HL-60/S4 treated with retinoic acid at 250 ng/mL for 4 days and 3 days (cell line): ENCODE results near the gene OR1M1.
"Not testable (repeated sequence)": the region's sequence is repeated elsewhere in the genome, so short reads cannot be mapped to it uniquely, and the experiment has no call there.

Source experiments
- in situ Hi-C: fragments of 300-500 bp; cut with MboI; formaldehyde crosslinking; loops from 2 replicates; pipeline ENCODE4 v1.7.0; 2022; ENCODE audit warnings: low sequenced_read_pairs

OR1M1 gene, protein sequence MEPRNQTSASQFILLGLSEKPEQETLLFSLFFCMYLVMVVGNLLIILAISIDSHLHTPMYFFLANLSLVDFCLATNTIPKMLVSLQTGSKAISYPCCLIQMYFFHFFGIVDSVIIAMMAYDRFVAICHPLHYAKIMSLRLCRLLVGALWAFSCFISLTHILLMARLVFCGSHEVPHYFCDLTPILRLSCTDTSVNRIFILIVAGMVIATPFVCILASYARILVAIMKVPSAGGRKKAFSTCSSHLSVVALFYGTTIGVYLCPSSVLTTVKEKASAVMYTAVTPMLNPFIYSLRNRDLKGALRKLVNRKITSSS

DNA sequence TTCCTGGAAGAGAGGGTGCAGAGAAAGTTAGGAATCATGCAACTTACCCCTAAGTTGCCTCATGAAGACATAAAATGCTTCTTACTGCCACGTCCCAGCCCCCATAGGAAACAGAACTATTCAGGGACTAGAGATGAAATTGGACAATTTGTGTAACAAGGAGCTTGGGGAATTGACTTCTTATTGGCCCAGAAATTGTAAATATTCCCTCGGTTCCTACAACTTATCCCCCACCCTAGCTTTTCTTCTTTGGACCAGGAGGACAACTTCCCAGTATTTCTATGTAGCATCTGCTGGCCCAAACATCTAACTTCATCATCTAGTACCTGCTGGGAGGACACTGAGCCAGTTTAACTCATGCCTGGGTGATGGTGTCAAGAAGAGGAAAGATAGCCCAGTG, at the start of gene OR1M1:
Gene OR1M1, plus strand, starts transcription at position 301 of the 400 bp plus-strand sequence. CDS start 6,184 bp downstream, outside the sequence.
- in situ Hi-C loops, result loop anchor here (25.0 kb wide), 1 partner anchor 499 kb away; the partner anchor contains the start of gene MYO1F

DNA sequence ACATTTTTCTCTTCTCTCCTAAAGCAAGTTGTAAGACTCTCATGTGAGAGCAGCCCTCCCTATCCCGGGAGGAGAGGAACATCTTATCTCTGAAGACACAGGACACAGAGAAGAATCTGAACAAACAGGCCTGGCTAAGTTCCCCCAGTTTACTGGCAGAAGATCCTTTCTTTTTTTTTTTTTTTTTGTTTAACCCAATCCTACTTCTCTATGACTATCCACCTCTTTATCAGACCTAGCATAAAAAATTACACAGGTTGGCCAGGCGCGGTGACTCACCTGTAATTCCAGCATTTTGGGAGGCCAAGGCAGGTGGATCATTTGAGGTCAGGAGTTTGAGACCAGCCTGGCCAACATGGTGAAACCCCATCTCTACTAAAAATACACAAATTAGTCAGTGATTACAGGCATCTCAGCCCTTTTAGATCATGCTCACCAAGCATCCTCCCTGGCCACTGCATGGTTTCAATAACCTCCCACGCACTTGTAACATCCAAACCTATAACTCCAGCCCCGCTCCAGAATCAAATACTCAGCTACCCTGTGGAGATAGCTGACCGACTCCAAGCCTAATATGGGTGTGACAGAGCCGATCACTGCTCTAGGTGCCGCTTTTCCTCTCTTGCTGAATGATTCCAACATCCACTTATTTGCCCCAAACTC, 49.3 kb upstream of the OR1M1 start:
- in situ Hi-C loops, result no loop called here

DNA sequence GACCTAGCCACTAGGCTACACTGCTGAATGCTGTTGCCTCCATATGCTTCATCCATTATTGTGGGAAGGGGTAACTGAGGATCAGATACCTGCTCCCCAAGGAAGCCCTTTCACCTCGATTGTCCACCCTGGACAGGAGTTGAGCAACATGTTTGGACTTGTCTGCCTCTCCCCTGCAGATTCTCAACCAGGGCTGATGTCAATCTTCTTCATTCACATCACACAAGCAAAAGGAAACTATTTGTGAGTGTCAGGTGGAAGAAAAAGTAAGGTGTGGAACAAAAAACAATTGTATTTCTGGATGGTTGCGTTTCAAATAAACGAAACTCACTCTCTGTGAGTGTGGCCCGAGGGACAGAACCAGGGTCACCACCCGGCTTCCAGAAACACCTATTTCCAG, 47.1 kb upstream of the OR1M1 start:
- in situ Hi-C loops, result no loop called here

DNA sequence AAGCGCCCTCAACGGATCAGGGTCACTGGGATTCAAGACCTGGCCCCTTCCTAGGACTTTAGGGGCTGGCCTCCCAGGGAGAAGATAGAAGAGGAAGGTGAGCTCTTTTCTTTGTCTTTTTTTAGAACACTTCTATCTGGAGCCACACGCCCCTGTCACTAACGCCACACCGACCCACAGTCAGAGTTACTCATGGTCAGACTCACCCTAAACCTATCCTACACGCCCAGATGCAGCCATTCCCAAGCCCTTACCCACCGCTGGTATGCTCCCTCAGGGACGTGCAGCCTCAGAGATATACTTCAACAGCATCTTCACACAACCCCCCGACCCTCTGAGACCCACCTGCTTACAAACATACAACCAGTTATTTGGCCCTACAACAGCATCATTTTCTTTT, 46.7 kb upstream of the OR1M1 start:
- in situ Hi-C loops, result no loop called here

DNA sequence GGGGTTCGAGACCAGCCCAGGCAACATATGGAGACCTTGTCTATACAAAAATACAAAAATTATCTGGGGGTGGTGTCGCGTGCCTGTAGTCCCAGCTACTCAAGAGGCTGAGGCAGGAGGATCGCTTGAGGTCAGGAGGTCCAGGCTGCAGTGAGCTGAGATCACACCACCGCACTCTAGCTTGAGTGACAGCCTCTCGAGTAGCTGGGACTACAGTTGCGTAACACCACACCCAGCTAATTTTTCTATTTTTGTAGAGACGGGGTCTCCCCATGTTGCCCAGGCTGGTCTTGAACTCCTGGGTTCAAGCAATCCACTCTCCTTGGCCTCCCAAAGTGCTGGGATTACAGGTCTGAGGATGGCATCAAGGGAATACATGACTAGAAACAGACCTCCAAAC, 45.8 kb upstream of the OR1M1 start:
- in situ Hi-C loops, result no loop called here

DNA sequence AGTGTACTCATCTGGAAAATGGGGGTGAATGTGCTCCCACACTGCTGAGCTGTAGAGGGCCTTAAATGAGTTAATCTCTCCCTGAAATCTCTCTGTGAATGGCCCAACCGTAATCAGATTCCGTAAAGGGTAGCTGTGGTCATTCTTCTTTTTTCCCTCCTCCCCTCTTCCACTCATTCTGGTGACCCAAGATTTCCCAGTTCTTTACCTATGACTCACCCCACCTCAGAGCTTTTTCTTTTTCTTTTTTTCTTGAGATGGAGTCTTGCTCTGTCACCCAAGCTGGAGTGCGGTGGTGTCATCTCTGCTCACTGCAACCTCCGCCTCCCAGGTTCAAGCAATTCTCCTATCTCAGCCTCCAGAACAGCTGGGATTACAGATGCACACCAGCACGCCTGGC, 43.3 kb upstream of the OR1M1 start:
- in situ Hi-C loops, result no loop called here

DNA sequence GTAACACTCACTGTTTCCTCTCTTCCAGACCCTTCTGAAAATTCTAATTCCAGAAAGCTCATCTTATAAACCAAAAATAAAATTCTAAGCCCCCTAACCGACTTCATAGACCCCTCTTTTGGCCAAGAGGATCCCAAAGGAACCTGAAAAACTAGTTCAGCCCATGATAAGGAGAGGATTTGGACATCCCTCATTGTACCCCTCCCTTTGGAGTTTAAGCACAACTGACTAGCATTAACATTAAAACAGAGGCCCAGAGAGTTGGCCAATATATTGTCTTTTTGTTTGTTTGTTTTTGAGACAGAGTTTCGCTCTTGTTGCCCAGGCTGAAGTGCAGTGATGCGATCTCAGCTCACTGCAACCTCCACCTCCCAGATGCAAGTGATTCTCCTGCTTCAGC, 42.4 kb upstream of the OR1M1 start:
- in situ Hi-C loops, result no loop called here

DNA sequence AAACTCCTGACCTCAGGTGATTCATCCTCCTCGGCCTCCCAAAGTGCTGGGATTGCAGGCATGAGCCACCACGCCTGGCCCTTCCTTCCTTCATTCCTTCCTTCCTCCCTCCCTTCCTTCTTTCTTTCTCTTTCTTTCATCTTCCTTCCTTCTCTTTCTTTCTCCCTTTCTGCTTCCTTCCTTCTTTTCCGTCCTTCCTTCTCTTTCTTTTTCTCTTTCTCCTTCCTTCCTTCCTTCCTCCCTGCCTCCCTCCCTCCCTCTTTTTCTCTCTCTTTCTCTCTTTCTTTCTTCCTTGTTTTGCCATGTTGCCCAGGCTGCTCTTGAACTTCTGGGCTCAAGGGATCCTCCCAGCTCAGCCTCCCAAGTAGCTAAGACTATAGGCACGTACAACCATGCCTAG, 40.2 kb upstream of the OR1M1 start:
- in situ Hi-C loops, result no loop called here

DNA sequence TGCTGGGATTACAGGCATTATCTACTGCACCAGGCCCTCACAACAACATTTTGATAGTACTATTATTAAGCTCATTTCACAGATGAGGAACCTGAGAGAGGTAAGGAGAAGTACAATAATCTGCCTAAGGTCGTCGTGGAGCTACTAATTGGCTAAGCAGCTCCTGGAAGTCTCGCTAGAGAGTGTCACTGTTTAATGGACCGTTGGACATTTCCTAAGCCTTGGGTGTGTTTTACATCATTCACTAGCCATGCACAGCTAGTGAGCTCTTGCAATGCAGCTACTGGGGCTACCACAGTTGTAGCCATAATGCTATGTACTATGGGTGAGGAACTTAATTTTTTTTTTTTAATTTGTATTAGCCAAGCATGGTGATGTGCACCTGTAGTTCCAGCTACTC, 34.0 kb upstream of the OR1M1 start:
- in situ Hi-C loops, result no loop called here

DNA sequence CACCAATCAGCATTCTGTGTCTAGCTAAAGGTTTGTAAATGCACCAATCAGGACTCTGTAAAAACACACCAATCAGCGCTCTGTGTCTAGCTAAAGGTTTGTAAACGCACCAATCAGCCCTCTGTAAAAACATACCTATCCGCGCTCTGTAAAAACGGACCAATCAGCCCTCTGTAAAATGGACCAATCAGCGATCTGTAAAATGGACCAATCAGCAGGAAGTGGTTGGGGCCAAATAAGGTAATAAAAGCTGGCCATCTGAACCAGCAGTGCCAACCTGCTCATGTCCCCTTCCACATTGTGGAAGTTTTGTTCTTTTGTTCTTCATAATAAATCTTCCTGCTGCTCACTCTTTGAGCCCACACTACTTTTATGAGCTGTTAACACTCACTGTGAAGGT, 33.2 kb upstream of the OR1M1 start:
- in situ Hi-C loops, result not testable (repeated sequence)

DNA sequence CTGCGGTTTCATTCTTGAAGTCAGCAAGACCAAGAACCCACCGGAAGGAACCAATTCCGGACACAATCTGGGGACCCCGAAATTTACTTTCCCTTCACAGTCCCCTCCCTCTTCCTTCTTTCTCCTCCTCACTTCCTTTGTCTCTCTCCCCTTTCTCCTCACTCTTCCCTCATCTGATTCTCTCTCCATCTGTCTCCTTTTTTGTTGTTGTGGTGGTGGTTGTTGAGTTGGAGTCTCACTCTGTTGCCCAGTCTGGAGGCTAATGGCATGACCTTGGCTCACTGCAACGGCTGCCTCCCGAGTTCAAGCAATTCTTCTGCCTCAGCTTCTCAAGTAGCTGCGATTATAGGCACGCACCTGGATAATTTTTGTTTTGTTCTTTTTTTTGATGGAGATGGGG, 32.7 kb upstream of the OR1M1 start:
- in situ Hi-C loops, result no loop called here

DNA sequence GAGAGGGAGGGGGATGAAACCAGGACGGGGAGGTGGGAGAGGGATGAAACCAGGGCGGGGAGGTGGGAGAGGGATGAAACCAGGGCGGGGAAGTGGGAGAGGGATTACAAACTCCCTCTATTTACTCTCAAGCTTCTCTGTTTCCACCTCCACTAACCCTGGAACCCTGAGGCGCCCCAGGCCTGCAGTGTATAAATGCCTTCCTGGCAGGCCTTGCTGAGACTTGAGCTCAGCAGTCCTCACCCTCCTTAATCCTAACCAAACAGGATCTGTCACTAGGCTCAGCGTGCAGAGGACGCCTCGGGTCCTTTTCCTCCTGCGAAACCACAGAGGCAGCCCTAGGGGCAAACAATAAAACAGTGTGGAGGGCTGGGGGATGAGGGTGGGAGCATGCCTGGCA, 32.1 kb upstream of the OR1M1 start:
- in situ Hi-C loops, result no loop called here

DNA sequence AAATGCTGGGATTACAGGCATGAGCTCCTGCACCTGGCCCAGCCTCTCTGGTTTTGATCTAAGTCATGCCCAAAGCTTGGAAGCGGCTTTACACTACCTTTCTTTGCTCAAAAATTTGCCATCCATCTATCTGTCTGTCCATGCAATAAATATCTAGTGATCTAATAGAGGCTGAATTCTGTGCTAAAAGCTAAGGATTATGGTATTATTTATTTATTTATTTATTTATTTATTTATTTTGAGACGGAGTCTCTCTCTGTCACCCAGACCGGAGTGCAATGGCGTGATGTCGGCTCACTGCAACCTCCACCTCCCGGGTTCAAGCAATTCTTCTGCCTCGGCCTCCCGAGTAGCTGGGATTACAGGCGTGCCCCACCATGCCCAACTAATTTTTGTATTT, 30.7 kb upstream of the OR1M1 start:
- in situ Hi-C loops, result not testable (repeated sequence)

DNA sequence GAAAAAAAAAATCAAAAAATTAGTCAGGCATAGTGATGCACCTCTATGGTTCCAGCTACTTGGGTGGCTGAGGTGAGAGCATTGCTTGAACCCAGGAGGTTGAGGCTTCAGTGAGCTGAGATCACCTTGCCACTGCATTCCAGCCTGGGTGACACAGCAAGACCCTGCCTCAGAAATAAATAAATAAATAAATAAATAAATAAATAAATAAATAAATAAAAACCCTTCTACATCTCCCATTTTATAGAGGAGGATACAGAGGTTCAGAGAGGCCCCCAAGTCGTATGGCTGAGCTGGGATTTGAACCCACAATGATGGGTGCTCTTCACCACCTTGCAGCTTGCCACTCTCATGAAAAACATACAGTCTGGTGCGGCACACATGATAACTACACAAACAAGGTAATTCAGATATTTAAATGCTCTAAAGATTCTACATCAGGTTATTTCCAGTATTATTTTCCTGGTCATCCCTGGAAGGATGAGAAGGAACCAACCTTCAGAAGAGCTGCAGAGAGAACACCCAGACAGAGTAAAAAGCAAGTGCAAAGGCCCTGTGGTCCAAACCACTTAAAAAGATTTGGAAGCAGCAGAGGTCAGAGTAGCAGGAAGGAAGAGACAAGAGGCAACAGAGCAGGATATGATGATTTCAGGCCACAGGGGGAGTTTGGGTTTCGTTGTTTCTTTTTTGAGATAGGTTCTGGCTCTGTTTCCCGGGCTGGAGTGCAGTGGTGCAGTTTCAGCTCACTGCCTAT, 29.2 kb upstream of the OR1M1 start:
- in situ Hi-C loops, result no loop called here

DNA sequence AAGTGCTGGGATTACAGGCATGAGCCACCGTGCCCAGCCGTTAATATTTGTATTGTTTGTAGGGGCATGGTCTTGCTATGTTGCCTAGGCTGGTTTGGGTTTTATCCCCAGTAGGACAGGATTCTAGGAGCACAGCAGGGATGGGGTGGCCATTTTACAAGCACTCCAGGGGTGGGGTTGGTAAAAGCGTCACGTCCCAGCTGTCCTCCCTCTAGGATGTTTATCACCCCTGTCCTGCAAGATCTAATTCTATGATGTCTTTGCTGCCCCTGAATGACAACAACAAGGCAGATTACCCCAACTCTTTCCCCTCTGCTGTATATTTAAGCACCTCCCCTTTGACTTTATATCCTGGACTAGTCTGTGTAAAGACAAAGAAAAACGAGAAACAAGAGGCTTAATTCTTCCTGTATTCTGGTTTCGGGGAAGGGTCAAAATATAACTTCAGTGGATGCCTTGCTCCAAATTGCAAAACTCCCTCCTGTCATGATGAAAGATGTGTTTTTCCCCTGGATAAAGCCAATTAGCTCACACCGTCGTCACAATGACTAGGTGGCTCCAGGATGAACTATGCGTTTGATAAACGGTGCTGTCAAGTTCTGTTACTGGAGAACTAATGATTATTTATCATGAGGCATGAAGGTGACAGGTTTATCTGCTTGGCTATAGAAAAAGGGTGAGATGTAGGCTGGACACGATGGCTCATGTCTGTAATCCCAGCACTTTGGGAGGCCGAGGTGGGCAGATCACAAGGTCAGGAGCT, 27.8 kb upstream of the OR1M1 start:
- in situ Hi-C loops, result no loop called here

DNA sequence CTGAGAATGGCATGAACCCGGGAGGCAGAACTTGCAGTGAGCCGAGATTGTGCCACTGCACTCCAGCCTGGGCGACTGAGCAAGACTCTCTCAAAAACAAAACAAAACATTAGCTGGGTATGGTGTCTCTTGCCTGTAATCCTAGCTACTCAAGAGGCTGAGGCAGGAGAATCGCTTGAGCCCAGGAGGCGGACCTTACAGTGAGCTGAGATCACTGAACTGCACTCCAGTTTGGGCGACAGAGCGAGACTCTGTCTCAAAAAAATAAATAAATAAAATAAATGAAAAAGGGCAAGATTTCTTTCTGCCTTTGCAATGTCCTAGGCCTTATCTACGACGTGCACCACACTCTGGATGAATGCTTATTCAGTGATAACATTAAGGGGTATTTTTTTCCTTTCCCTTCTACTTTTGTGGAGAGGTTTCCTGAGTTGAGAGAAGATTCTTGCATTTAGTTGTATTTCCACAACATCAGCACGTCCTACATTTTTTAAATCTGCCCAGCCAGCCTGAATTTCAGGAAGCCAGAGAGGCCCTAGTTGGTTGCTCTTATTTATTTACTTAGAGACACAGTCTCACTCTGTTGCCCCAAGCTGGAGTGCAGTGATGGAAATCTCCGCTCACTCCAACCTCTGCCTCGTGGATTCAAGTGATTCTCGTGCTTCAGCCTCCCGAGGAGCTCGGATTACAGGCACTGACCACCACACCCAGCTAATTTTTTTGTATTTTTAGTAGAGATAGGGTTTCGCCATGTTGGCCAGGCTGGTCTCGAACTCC, 26.1 kb upstream of the OR1M1 start:
- in situ Hi-C loops, result no loop called here

DNA sequence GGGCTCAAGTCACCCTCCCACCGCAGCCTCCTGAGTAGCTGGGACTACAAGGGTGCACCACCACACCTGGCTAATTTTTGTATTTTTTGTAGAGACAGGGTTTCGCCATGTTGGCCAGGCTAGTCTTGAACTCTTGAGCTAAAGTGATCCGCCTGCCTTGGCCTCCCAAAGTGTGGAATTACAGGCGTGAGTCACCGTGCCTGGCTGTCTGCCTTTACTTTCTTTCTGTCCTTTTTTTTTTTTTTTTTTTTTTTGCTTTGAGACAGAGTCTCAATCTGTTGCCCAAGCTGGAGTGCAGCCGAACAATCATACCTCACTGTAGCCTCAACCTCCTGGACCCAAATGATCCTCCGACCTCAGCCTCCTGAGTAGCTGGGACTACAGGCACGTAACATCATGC, 25.0 kb upstream of the OR1M1 start:
- in situ Hi-C loops, result no loop called here

DNA sequence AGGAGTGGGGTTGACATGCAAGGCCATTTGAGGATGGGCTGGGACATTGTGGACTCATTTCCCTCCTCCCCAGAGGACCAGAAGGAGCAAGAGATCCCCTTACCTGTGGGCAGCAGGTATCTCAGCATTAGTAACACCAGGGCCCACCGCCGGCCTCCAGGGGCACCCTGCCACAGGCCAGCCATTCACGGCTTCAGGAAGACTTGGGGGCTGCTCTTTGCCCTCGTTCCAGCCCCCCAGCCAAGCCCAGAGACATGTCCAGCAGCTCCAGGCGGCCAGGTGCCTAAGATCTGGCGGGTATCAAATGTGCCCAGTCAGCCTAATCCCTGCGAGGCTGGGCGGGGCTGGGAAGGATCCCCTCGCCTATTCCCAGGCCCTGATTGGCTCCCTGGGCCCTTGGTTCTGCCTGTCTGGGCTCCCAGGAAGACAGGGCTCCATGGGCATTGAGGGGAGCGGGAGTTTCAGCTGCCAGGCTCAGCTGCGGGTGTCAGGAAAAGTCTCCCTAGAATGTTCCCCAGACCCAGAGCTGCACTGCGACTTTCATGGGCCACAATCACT, 21.3 kb upstream of the OR1M1 start:
- in situ Hi-C loops, result no loop called here

DNA sequence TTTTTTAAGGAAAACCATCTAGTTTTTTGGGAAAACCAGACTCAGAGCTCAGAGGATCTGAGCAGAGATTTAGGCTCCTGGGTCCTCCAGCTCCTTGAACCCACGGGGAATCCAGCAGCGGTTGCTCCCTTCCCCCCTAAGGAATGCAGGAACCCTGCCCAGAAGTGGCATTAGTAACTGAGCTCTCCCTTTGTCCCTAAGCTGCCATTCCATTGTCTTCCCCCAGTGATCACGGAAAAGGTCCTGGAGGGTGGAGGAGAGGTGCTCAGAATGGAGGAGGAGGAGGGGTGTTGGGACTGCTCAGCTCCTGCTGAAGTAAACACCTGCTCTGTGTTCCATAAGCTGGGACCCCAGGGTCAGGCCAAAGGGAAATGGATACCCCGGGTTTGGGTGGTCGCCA, 16.8 kb upstream of the OR1M1 start:
- in situ Hi-C loops, result no loop called here

DNA sequence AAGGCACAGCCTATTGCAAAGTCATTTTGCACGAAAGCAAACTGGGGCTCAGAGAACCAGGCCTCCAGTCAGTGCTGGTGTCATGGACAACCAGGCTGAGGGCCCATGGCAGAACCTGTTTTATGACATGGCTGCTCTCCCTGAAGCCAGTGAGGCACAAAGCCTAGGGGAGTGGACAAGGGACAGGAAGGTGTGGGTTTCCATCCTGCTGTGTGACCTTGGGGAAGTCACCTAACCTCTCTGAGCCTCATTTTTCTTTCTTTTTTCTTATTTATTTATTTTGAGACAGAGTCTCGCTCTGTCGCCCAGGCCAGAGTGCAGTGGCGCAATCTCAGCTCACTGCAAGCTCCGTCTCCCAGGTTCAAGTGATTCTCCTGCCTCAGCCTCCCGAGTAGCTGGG, 15.1 kb upstream of the OR1M1 start:
- in situ Hi-C loops, result not testable (repeated sequence)
